Ishikawa (cell line): Measurements from ENCODE around the gene ARCN1.

Experiments used
- CREB1 ChIP-seq: IDR thresholded peaks from 2 replicates; pipeline ENCODE4 v1.6.1; 2012; ENCODE audit warnings: low read depth
- EP300 ChIP-seq: IDR thresholded peaks from 2 replicates; pipeline ENCODE4 v1.6.1; 2012; ENCODE audit warnings: borderline replicate concordance
- FOXM1 ChIP-seq: IDR thresholded peaks from 2 replicates; pipeline ENCODE4 v1.6.1; 2012; ENCODE audit warnings: low read depth, borderline replicate concordance
- MAX ChIP-seq: IDR thresholded peaks from 2 replicates; pipeline ENCODE4 v1.6.1; 2012
- REST ChIP-seq: IDR thresholded peaks from 2 replicates; pipeline ENCODE4 v1.6.1; 2012; ENCODE audit warnings: low read depth, mild to moderate bottlenecking
- TAF1 ChIP-seq: IDR thresholded peaks from 2 replicates; pipeline ENCODE4 v1.6.1; 2012; ENCODE audit warnings: low read depth, mild to moderate bottlenecking

- no peak for TF ChIP-seq FOXM1
- no peak for TF ChIP-seq EP300
- peak; percentile 76 for TF ChIP-seq MAX
- no peak; the same call in 1 of the 2 replicates for TF ChIP-seq TAF1
- no peak for TF ChIP-seq REST
- no peak for TF ChIP-seq CREB1
Observed at GRCh38 chr11:118530683-118531596, 41.3 kb upstream of the ARCN1 start, which contains the start of gene TMEM25.
